Cortex of kidney (tissue), 1 donor: ENCODE measurements around the gene TUBB4B.

ENCODE experiments used
- DNase-seq: peaks from one replicate; lab custom pipeline; 2025; lab: John Stamatoyannopoulos, UW

TUBB4B gene

DNA sequence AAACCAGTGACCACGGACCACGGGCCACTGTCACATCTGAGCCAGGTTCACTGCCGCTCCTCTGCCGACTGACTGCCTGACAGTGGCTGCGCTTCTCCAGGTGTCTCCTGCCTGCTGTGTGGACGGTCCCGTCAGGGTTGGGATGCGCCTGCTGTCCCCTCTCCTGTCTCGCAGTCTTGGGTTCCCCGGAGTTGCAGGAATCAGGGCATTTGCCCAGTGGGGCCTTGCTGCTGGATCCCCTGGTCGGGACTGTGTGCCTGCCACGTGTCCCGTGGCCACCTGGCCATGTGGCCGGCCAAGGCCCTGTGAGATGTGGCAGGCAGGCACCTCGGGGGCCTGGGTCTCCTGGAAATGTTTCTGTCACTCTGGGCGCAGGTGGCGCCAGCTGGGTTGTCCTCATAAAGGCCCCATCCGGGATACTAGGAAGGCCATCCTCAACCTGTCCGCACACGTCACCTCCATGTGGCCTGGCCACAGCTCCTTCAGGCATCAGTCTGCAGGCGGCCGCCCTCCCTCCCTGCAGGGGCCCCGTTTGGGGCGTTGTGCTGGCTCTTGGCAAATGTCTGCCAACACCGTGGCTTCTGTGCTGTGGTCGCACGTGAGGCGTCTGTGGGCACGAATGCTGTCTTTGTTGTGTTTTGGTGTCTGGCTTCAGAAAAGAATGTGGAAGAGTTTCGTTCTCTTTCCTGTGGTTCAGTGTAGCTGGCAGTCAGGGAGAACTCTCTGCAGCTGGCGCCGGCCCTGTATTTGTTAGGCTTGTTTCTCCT, 30.0 kb downstream of the TUBB4B start:
- DNase-seq, result no peak

- DNase-seq, result no peak
Measured at GRCh38 chr9:137271696-137272076, 30.6 kb downstream of the TUBB4B start.

DNA sequence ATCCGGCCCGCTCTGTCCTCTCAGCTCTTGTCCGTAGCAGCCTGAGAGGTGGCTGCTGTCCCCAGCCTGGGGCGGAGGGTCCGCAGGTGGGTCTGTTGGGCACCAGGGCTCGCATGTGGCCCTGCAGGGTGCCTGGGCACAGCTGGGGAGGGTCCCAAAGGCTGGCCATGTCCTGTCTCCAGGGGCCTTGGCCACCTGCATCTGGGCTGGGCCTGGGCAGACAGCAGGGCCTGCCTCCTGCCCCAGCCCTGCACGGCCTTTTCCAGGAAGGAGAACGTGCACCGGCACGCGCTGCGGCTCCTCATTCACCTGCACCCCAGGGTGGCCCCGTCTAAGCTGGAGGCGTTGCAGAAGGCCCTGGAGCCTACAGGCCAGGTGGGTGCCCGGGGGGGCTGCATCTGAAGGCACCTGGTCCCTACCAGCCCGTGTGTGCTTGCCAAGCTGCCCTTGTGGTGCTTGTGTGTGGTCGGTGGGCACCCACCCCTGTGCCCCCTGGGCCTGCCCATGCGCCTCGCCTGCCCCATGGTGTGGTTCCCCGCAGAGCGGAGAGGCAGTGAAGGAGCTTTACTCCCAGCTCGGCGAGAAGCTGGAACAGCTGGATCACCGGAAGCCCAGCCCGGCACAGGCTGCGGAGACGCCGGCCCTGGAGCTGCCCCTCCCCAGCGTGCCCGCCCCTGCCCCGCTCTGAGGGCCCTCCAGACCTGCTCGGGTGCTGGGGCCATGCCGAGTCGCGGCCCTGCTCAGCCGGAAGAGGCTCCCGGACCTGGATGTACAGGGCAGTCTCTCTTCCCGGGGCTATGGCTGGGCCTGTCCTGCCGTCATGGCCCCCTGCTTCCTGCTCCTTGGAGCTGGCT, 31.4 kb downstream of the TUBB4B start:
- DNase-seq, result no peak

GRCh38 chr9:137273095-137273490, 32.0 kb downstream of the TUBB4B start:
- no peak for DNase-seq

GRCh38 chr9:137273611-137274320, 32.7 kb downstream of the TUBB4B start:
- DNase-seq, result no peak

DNA sequence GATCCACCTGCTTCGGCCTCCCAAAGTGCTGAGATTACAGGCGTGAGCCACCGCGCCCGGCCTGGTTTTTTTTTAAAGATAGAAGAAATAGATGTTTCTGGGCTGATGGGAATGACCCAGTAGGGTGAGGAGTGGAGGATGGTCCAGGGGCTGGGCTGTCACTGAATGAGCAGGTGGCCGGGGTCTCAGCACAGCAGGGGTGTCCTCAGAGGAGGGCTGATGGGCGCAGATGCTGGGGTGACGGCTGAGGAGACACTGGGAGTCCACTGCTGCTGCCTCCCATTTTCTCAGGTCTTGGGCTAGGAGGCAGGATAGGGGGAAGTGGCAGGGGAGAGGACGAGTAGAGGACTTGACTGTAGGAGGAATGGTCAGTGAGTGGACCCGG, 34.1 kb downstream of the TUBB4B start:
- DNase-seq, result no peak

DNA sequence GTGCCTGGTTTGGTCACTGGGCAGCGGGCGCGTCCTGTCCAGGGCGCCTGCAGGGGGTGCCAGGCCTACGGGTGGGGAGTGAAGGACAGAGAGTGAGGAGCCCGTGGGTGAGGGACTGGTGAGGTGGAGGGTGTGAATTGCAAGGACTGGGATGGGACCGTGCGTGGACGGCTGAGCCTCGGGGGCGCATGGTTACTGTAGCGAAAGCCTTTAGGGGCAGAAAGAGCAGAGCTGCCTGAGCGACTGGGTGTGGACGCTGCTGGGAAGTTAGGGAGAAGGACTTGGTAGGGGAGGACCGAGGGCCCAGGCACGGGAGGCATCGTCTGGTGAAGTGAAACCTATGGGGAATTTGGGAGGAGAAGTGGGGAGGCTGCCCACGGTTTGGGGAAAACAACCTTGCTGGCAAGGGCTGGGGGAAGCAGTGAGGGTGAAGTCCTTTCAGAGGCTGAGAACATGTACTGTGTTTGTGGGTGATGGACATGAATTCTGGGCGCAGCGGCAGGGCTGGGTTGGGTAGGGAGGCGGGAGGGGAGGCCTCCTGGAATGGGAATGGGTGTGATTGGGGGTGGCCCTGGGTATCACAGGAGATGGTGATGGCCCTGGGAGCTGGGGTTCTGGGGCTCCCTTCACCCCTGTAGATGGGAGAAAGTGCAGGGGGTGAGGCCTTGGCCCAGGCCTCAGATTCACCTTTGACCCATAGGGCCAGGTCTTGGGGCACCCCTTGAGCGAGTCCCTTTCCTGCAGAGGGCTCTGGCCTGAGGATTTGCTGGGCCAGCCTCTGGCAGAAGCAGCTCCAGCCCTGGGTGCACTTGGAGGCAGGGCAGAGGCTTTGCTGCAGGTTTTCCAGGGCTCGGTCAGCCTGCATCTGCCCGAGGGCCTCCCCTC, 34.7 kb downstream of the TUBB4B start:
- DNase-seq, result no peak

DNA sequence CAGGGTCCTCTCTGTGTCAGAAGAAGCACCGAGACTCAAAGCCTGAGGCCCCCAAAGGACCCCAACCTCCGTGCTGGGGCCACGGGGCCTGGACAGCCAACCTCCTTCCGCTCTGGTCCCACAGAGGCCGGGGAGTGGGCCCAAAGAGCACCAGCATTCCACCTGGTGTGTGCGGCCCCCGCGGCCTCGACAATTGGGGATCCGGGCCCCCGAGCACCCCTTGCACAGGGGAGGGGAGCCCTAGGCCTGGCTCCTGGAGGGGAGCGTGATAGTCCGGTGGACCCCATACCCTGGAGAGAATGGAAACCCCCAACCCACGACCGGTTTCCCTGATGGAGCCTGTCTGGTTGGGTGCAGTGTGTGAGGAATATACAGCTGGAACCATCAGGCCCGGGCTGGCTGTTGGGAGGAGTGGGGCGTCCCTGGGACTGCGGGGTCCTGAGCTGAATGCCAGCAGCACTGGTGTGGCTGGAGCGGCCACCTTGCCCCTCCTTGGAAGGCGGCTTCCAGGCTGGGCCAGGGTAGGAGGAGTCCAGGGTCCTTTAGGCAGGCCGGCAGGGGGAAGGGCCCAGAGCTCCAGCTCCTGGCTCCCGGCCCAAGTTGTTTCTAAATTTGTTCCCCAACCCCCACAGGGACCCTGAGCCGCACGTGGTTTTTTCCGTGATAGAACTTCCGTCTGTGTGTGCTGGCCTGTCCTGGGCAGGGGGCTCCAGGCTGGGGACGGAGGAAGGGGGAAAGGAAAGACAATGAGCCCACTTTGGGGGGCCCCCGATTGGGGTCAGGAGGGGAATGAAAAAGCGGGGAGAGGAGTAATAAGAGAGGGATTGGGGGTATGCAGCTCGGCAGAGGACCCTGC, 35.6 kb downstream of the TUBB4B start:
- no peak for DNase-seq

- no peak for DNase-seq
Measured at GRCh38 chr9:137277329-137278041, 36.4 kb downstream of the TUBB4B start, which contains the start of gene TOR4A. Gene TOR4A, plus strand, starts transcription at chr9:137277726. Its CDS starts 964 bp downstream, at chr9:137278690.

GRCh38 chr9:137278061-137278701, 37.1 kb downstream of the TUBB4B start:
- DNase-seq, result no peak

DNA sequence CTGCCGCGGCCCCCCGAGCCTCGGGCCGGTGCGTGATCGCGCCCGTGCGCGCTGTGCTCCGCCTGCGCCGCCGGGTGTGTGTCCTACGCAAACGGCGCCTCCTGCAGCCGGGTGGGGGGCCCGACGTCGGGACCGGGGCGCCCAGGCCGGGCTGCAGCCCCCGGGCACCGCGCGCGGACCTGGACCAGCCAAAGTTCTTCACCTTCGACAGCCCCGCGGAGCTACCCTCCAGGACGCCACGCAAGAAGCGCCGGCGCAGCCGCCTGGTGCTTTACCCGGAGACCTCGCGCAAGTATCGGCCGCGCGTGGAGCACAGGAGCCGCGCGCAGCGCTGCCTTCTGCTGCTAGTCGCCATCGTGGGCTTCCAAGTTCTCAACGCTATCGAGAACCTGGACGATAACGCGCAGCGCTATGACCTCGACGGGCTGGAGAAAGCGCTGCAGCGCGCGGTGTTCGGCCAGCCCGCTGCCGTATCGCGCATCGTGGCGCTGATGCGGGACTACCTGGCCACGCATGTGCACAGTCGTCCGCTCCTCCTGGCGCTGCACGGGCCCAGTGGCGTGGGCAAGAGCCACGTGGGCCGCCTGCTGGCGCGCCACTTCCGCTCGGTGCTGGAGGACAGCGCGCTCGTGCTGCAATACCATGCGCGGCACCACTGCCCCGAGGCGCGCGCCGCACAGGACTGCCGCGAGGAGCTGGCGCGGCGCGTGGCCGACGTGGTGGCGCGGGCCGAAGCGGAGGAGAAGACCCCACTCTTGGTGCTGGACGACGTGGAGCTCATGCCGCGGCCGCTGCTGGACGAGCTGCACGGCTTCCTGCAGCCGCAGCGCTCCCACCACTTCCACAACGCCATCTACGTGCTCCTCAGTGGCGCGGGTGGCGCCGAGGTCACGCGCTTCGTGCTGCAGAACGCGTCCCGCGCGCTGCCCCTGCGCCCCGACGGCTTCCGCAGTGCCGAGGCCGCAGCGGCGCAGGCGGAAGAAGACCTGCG, 37.9 kb downstream of the TUBB4B start:
- DNase-seq, result no peak

DNA sequence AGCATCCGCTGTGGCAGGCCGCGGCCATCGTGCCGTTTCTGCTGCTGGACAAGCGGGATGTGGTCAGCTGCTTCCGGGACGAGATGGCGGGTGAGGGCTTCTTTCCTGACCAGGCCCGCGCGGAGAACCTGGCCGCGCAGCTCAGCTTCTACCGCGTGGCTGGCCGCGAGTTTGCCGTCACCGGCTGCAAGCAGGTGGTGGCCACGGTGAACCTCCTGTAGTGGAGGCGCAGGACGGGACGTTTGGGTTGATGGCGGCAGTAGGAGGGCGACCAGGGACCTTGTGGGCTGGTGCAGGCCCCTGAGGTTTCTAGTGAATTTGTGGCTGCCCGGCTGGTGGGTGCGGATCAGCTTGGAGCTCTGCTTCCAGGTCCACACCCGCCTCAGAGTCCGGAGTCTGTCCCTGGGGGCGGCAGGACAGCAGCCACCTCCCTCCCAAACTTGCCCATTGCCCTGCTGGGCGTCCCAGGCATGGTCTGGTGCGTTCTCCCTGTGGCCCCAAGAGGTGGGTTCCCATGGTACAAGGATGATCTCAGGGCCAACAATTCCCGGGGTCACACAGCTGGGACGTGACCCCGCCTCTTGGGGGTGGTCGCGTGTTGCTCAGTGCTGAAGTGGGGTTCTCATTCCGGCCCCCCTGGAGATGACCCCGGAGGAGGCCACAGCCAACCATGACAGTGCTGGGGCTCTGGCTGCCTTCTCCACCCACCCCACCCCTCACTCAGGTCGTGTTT, 38.8 kb downstream of the TUBB4B start:
- no peak for DNase-seq

DNA sequence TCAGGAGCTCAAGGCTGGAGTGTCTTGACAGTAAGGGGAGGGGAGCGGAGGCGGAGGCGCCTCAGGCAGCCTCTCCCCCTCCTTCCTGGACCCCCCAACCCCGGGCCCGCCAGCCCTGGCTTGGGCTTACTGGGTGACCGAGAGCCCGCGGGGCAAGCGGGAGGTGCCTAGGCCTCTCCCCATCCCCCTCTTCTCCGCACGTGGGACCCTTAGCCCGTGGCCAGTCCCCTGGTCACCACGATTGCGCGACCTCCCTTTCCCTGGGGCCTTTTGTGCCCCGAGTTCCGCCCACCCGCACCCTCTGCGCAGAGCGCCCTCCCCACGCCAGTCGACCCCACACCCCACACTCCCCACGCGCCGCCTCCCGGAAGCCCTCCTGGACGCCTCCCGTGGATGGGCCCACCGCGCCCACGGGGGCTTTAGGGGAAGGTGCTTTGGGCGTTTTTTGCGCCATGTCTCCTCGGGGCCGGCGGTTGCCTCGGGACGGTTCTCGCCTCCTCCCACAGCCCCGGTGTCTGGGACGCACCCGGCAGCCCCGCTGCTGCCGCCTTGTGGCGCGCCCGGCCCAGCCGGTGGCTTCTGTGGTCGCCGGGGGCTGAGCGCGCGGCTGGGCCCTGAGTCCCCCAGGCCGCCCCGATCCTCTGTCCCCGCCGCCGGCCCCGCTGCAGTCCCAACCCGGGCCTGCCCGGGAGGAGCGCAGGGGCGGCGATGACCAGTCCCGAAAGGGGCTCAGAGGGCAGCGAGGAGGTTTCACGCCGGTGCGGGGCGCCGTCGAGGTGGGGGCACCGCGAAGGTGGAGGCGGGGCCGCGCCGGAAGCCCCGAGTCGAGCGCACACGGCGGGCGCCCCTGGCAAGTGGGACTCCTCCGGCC, 39.6 kb downstream of the TUBB4B start:
- DNase-seq, result no peak

DNA sequence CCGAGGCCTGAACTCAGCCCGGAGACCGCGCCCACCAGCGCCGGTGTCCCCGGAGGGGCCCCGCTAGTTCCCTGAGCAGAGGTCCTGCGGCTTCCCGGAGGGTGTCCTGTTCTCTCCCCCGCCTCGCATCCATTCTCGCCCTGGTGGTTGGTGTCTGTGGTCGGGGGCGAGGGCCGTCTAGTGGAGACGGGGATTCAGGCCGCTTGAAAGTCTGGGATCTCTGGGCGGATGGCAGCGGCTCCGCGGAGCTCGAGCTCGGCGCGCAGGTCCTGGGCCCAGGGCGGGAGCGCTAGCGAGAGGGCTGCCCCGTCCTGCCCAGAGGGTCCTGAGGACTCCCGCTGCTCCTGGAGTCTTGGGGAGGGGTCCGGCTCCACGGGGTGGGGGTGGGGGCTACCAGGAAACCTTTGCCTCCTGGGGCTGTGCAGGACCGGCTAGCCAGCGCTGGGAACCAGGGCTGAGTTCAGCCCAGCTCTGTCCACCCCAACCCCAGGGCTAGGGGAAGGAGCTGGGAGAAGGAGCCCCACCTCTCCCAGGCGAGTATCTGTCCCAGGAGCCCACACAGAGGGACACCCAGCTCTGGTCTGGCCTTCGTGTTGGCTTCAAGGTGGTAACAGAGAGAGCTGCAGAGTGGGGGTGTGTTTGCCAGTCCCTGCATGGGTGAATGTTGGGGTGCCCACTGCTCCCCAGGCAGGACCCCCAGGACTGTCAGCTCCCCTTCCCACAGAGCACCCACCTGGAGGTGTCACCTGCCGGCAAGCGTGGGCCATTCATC, 40.4 kb downstream of the TUBB4B start:
- no peak for DNase-seq

- DNase-seq, result no peak
Measured at GRCh38 chr9:137286975-137287383, 45.9 kb downstream of the TUBB4B start.

- no peak for DNase-seq
Measured at GRCh38 chr9:137293094-137293481, 52.0 kb downstream of the TUBB4B start.
